H1 (cell line): ENCODE data around the gene BBS9. TPM values are rescaled to one million over a fixed set of nuclear protein-coding genes. Genes with fewer than 3 reads are reported as not detected.

Experiments
- CTCF ChIA-PET: fragments of 300-600 bp; sonication (Branson Sonifier 250); formaldehyde crosslinking; loops from one replicate; lab custom pipeline; 2021; ENCODE audit not compliant: partially characterized antibody; lab: Charles Lee
- POLR2A ChIA-PET: fragments of 300-600 bp; sonication (Branson Sonifier 250); formaldehyde crosslinking; loops from one replicate; lab custom pipeline; 2021; ENCODE audit warnings: inconsistent platforms; ENCODE audit not compliant: partially characterized antibody; lab: Charles Lee
- DNase-seq, 2 experiments: peaks; one replicate each; pipeline versions ENCODE4 v3.0.0 to v3.0.0-alpha.2; 2010 to 2022; ENCODE audit warnings: low spot score in 2 of 2, low read depth in 1 of 2, mixed read lengths in 1 of 2
- FAIRE-seq: peaks from 2 replicates; lab custom pipeline; 2011; peaks lifted over from hg19 to GRCh38; lab: Jason Lieb, UNC
- H2AFZ ChIP-seq: 2 replicates; pipeline ENCODE4 v1.8.1; 2012; ENCODE audit warnings: low read length, inconsistent platforms
- H2AK5ac ChIP-seq: 2 replicates; pipeline ENCODE4 v1.6.1; 2013; ENCODE audit warnings: low read depth, low read length
- H2BK120ac ChIP-seq: replicated peaks from 2 replicates; pipeline ENCODE3; 2013; ENCODE audit warnings: low read depth, low read length, inconsistent platforms
- H2BK12ac ChIP-seq: 2 replicates; pipeline ENCODE4 v1.6.1; 2013; ENCODE audit warnings: low read depth, low read length
- H2BK15ac ChIP-seq: 2 replicates; pipeline ENCODE4 v1.6.1; 2013; ENCODE audit warnings: low read length
- H2BK20ac ChIP-seq: 2 replicates; pipeline ENCODE4 v1.6.1; 2013; ENCODE audit warnings: low read length
- H2BK5ac ChIP-seq: 2 replicates; pipeline ENCODE4 v1.6.1; 2013; ENCODE audit warnings: low read depth, low read length
- H3K14ac ChIP-seq: 2 replicates; pipeline ENCODE4 v1.6.1; 2013; ENCODE audit warnings: inconsistent platforms; ENCODE audit not compliant: insufficient read length
- H3K18ac ChIP-seq: 2 replicates; pipeline ENCODE4 v1.6.1; 2013; ENCODE audit warnings: low read length; ENCODE audit errors: extremely low read depth
- H3K23ac ChIP-seq: 2 replicates; pipeline ENCODE4 v1.6.1; 2013; ENCODE audit warnings: inconsistent platforms; ENCODE audit not compliant: insufficient read length
- H3K23me2 ChIP-seq: 2 replicates; pipeline ENCODE4 v1.6.1; 2013; ENCODE audit warnings: low read depth, low read length
- H3K27ac ChIP-seq: 2 replicates; pipeline ENCODE4 v1.6.1; 2011; ENCODE audit warnings: low read depth, low read length, inconsistent platforms
- H3K27me3 ChIP-seq, 4 experiments: replicated peaks in 1 of 4; 1 replicate in 1 of 4; 2 replicates in 3 of 4; pipeline versions ENCODE4 v1.6.1 to v1.8.1; 2011 to 2013; ENCODE audit warnings: low read length in 3 of 4, mild to moderate bottlenecking in 3 of 4, inconsistent platforms in 2 of 4, mixed read lengths in 2 of 4, moderate library complexity in 1 of 4; ENCODE audit not compliant: control insufficient read depth in 3 of 4, insufficient read depth in 3 of 4; ENCODE audit errors: extremely low read depth in 1 of 4
- H3K36me3 ChIP-seq, 4 experiments: 2 replicates each; pipeline versions ENCODE4 v1.6.1 to v1.8.1; 2011 to 2013; ENCODE audit warnings: mild to moderate bottlenecking in 4 of 4, low read length in 3 of 4, moderate library complexity in 2 of 4, control low read depth in 1 of 4, inconsistent platforms in 1 of 4; ENCODE audit not compliant: insufficient read depth in 4 of 4, control insufficient read depth in 2 of 4
- H3K4ac ChIP-seq: replicated peaks from 2 replicates; pipeline ENCODE3; 2013; ENCODE audit warnings: low read length, low read depth, mixed read lengths, inconsistent platforms; ENCODE audit not compliant: insufficient read length
- H3K4me1 ChIP-seq, 4 experiments: replicated peaks in 1 of 4; 1 replicate in 1 of 4; 2 replicates in 3 of 4; pipeline versions ENCODE4 v1.6.1 to v1.8.1; 2011 to 2013; ENCODE audit warnings: low read length in 3 of 4, inconsistent platforms in 2 of 4, mixed read lengths in 1 of 4; ENCODE audit not compliant: insufficient read depth in 4 of 4, control insufficient read depth in 3 of 4
- H3K4me2 ChIP-seq, 2 experiments: 2 replicates each; pipeline versions ENCODE4 v1.6.1 to v1.8.1; 2011 to 2013; ENCODE audit warnings: low read depth in 2 of 2, low read length in 2 of 2, control low read depth in 1 of 2, inconsistent platforms in 1 of 2, mild to moderate bottlenecking in 1 of 2; ENCODE audit not compliant: insufficient read depth in 1 of 2
- H3K4me3 ChIP-seq, 4 experiments: fragments of 200-600, 300-600 bp in 1 of 4; sonication (generic), shearing (Covaris generic), sonication (Bioruptor Twin) in 1 of 4; 2 replicates each; pipeline versions ENCODE4 v1.5.1 to v1.8.1; 2011 to 2016; ENCODE audit warnings: low read length in 4 of 4, low read depth in 3 of 4, control low read depth in 2 of 4, inconsistent platforms in 2 of 4, mild to moderate bottlenecking in 2 of 4, mixed read lengths in 1 of 4, moderate library complexity in 1 of 4; ENCODE audit not compliant: insufficient read depth in 2 of 4; ENCODE audit errors: extremely low read depth in 1 of 4
- H3K56ac ChIP-seq: replicated peaks from 2 replicates; pipeline ENCODE3; 2013; ENCODE audit warnings: low read depth, mild to moderate bottlenecking, mixed read lengths, low read length, inconsistent platforms; ENCODE audit not compliant: insufficient read length
- H3K79me1 ChIP-seq: 2 replicates; pipeline ENCODE4 v1.6.1; 2013; ENCODE audit warnings: low read depth, low read length, control low read depth
- H3K79me2 ChIP-seq, 2 experiments: 2 replicates each; pipeline versions ENCODE4 v1.6.1 to v1.8.1; 2012 to 2013; ENCODE audit warnings: low read length in 2 of 2, mild to moderate bottlenecking in 2 of 2, inconsistent platforms in 1 of 2; ENCODE audit not compliant: insufficient read depth in 2 of 2, control insufficient read depth in 1 of 2
- H3K9ac ChIP-seq, 4 experiments: replicated peaks in 1 of 4; 1 replicate in 1 of 4; 2 replicates in 3 of 4; pipeline versions ENCODE4 v1.6.1 to v1.8.1; 2011 to 2013; ENCODE audit warnings: low read depth in 3 of 4, low read length in 3 of 4, control low read depth in 2 of 4, mild to moderate bottlenecking in 2 of 4, moderate library complexity in 2 of 4, inconsistent platforms in 1 of 4; ENCODE audit errors: extremely low read depth in 1 of 4
- H3K9me3 ChIP-seq, 2 experiments: 2 replicates each; pipeline versions ENCODE4 v1.6.1 to v1.8.1; 2012 to 2013; ENCODE audit warnings: mild to moderate bottlenecking in 2 of 2, moderate library complexity in 2 of 2, control low read depth in 1 of 2, inconsistent platforms in 1 of 2, low read depth in 1 of 2, low read length in 1 of 2, mixed read lengths in 1 of 2; ENCODE audit not compliant: insufficient read depth in 2 of 2
- H4K20me1 ChIP-seq, 2 experiments: replicated peaks in 1 of 2; 2 replicates each; pipeline versions ENCODE3 to v1.8.1; 2011 to 2013; ENCODE audit warnings: inconsistent platforms in 2 of 2, low read length in 2 of 2, mild to moderate bottlenecking in 1 of 2; ENCODE audit not compliant: insufficient read depth in 2 of 2, control insufficient read depth in 1 of 2
- H4K5ac ChIP-seq: 2 replicates; pipeline ENCODE4 v1.6.1; 2013; ENCODE audit warnings: low read length, low read depth, mixed read lengths, inconsistent platforms; ENCODE audit not compliant: insufficient read length
- H4K8ac ChIP-seq: 2 replicates; pipeline ENCODE4 v1.8.0; 2013; ENCODE audit warnings: mild to moderate bottlenecking, moderate library complexity, low read length, inconsistent platforms; ENCODE audit not compliant: insufficient read depth; ENCODE audit errors: extremely low read depth
- H4K91ac ChIP-seq: replicated peaks from 2 replicates; pipeline ENCODE3; 2013; ENCODE audit warnings: low read length, mixed read lengths, inconsistent platforms; ENCODE audit not compliant: insufficient read length
- ASH2L ChIP-seq: fragments of 200-600, 300-600 bp; sonication (generic); IDR thresholded peaks from one replicate; pipeline ENCODE4 v1.7.1; 2017; ENCODE audit warnings: low read length
- ATF3 ChIP-seq: IDR thresholded peaks from 2 replicates; pipeline ENCODE4 v1.6.1; 2011; ENCODE audit warnings: low read depth, mild to moderate bottlenecking, low read length; ENCODE audit not compliant: insufficient read depth
- BCL11A ChIP-seq, 2 experiments: IDR thresholded peaks; one replicate each; pipeline ENCODE4 v1.6.1; 2011; ENCODE audit warnings: low read depth in 2 of 2, low read length in 2 of 2, mild to moderate bottlenecking in 2 of 2
- GTF2F1 ChIP-seq: IDR thresholded peaks from 2 replicates; pipeline ENCODE4 v1.6.1; 2012; ENCODE audit warnings: low read depth, low read length, improper control_type of control experiment, borderline replicate concordance
- KDM1A ChIP-seq: fragments of 200-600, 300-600 bp; sonication (generic); IDR thresholded peaks from 2 replicates; pipeline ENCODE4 v1.7.1; 2016; ENCODE audit warnings: mild to moderate bottlenecking, low read length, borderline replicate concordance
- RAD21 ChIP-seq, 2 experiments: IDR thresholded peaks in 1 of 2; conservative IDR thresholded peaks in 1 of 2; 2 replicates each; pipeline ENCODE4 v1.6.1; 2011; ENCODE audit warnings: low read depth in 2 of 2, low read length in 2 of 2, improper control_type of control experiment in 1 of 2, inconsistent platforms in 1 of 2, mild to moderate bottlenecking in 1 of 2, moderate library complexity in 1 of 2
- RNF2 ChIP-seq: fragments of 200-900, 300-1000 bp; sonication (generic); IDR thresholded peaks from 2 replicates; pipeline ENCODE4 v1.7.1; 2016; ENCODE audit warnings: borderline replicate concordance, low read depth, mild to moderate bottlenecking, antibody characterized with exemption, low read length; ENCODE audit not compliant: poor library complexity, severe bottlenecking; ENCODE audit errors: missing control alignments
- RXRA ChIP-seq: IDR thresholded peaks from 2 replicates; pipeline ENCODE4 v1.6.1; 2011; ENCODE audit warnings: low read depth, mild to moderate bottlenecking, low read length, moderate library complexity; ENCODE audit not compliant: insufficient read depth
- SP1 ChIP-seq: IDR thresholded peaks from 2 replicates; pipeline ENCODE4 v1.6.1; 2011; ENCODE audit warnings: low read depth, low read length
- SP4 ChIP-seq: IDR thresholded peaks from 2 replicates; pipeline ENCODE4 v1.6.1; 2012; ENCODE audit warnings: low read length, inconsistent platforms
- TAF1 ChIP-seq: IDR thresholded peaks from 2 replicates; pipeline ENCODE4 v1.6.1; 2011; ENCODE audit warnings: mild to moderate bottlenecking, low read depth, low read length
- WGBS, 2 experiments: shearing (Covaris generic) in 1 of 2; methylation state at CpG; one replicate each; pipeline versions ENCODE4 v1.1.6 to v1.1.7; 2013 to 2015; ENCODE audit warnings: low lambda C conversion rate in 2 of 2, mixed read lengths in 2 of 2, inconsistent platforms in 1 of 2, low coverage in 1 of 2, missing lambda C conversion rate in 1 of 2; ENCODE audit not compliant: insufficient replicate concordance in 2 of 2, insufficient coverage in 1 of 2, insufficient read length in 1 of 2; ENCODE audit errors: extremely low coverage in 1 of 2, missing lambda C conversion rate in 1 of 2; 5-methylcytosine and 5-hydroxymethylcytosine counted together
- polyA plus RNA-seq, 7 experiments: library from polyadenylated mRNA; depleted of rRNA in 3 of 7; stranded (reverse) in 5 of 7; unstranded in 2 of 7; fragments of >200 nt in 5 of 7; fragments of 200-250 nt in 2 of 7; gene quantifications; 1 replicate in 5 of 7; 2 replicates in 1 of 7; 4 replicates in 1 of 7; pipeline versions ENCODE4 v1.2.1 to v1.2.3, GENCODE V29; 2011 to 2013; ENCODE audit warnings: missing spikeins in 2 of 7, mixed read lengths in 2 of 7
- total RNA-seq: library from RNA; stranded (reverse); fragmentation: NEBNext Ultra II Directional; extraction: Animal tissue kit (Norgen Biotek cat#: 25700); gene quantifications from 2 replicates; pipeline ENCODE4 v1.2.1, GENCODE V29; 2021

Gene BBS9
- total and polyA plus RNA-seq, 2 of the 8 experiments (the other 6 are each of a cell fraction or from before 2014, with no cell fraction given), result 22.3 to 37.0 TPM

DNA sequence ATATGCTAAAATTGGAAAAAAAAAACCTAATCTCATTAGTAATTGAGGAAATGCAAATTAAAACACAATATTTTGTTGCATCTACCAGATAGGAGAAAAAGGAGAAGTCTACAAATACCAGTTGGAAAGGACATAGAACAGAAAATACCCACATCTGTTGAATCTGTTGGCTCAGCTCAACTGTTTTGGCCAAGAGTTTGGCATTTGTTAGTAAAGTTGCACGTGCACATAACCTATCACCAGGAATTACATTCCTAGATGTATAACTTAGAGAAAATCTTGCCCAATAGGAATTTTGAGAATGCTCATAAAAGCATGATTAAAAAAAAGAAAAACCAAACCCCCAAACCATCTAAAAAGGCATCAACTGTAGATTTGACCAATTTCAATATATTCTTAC, 493.9 kb downstream of the BBS9 start:
- 81% methylated on average over 1 of the region's 1 CpG; no CpG with 5 or more reads in 1 of the 2 experiments for WGBS, 2 experiments
- H3K4me1 ChIP-seq, result no peaks in the 10 kb centered on the region
- H2BK5ac ChIP-seq, result no peak overlapping the region
- no peak overlapping the region for H3K4me2 ChIP-seq
- DNase-seq (no peak), FAIRE-seq (no peak)
- no peak overlapping the region for H4K5ac ChIP-seq
- no peak overlapping the region for H2BK15ac ChIP-seq
- H2AFZ ChIP-seq, result no peak overlapping the region
- ChIA-PET CTCF (interaction anchor here (1.2 kb wide), 1 partner anchor 51 kb away, joined by 4 read pairs; no protein-coding TSS in a partner anchor), POLR2A (no interaction called here)
- no peaks in the 10 kb centered on the region for H3K23me2 ChIP-seq
- no peak overlapping the region for H3K4me3 ChIP-seq
- no peaks in the 10 kb centered on the region for H3K27me3 ChIP-seq
- no peak overlapping the region for H2AK5ac ChIP-seq
- H3K18ac ChIP-seq, result no peak overlapping the region
- H3K56ac ChIP-seq, result no peak overlapping the region
- no peak overlapping the region for H2BK20ac ChIP-seq
- no peak overlapping the region for H3K14ac ChIP-seq
- H4K20me1 ChIP-seq, result no peaks in the 10 kb centered on the region
- no peak overlapping the region for H2BK120ac ChIP-seq
- no peak overlapping the region for H3K27ac ChIP-seq
- 0 out of 8 replicates have a peak, but pooled peaks cover 0 to 4% (median 0%) of the 10 kb centered on the region in 4 experiments for H3K36me3 ChIP-seq
- no peak overlapping the region for H4K91ac ChIP-seq
- H2BK12ac ChIP-seq, result no peak overlapping the region
- H3K79me1 ChIP-seq, result no peaks in the 10 kb centered on the region
- no peaks in the 10 kb centered on the region for H3K79me2 ChIP-seq
- H4K8ac ChIP-seq, result no peak overlapping the region
- no peak overlapping the region for H3K4ac ChIP-seq
- H3K23ac ChIP-seq, result no peak overlapping the region
- H3K9me3 ChIP-seq, result peaks cover 3 to 4% of the 10 kb centered on the region in 2 experiments; a peak in 2 of 4 replicates
- no peak overlapping the region for H3K9ac ChIP-seq
- no peak for TF ChIP-seq RXRA
- TF ChIP-seq SP1, result no peak
- TF ChIP-seq KDM1A, result no peak
- no peak for TF ChIP-seq GTF2F1
- no peak for TF ChIP-seq ASH2L
- no peak for TF ChIP-seq SP4
- no peak for TF ChIP-seq RNF2
- no peak for TF ChIP-seq RAD21 (IDR thresholded peaks at IDR 0.05 in 1 of 2, conservative IDR thresholded peaks at IDR 0.05 in 1 of 2; ENCODE audit: low read depth in 2 of 2, low read length in 2 of 2)
- TF ChIP-seq TAF1, result no peak
- TF ChIP-seq BCL11A (IDR thresholded peaks at IDR 0.05; ENCODE audit: low read depth in 2 of 2, low read length in 2 of 2), result no peak
- TF ChIP-seq ATF3, result no peak
